ENCODE data around the gene RASEF.

DNA sequence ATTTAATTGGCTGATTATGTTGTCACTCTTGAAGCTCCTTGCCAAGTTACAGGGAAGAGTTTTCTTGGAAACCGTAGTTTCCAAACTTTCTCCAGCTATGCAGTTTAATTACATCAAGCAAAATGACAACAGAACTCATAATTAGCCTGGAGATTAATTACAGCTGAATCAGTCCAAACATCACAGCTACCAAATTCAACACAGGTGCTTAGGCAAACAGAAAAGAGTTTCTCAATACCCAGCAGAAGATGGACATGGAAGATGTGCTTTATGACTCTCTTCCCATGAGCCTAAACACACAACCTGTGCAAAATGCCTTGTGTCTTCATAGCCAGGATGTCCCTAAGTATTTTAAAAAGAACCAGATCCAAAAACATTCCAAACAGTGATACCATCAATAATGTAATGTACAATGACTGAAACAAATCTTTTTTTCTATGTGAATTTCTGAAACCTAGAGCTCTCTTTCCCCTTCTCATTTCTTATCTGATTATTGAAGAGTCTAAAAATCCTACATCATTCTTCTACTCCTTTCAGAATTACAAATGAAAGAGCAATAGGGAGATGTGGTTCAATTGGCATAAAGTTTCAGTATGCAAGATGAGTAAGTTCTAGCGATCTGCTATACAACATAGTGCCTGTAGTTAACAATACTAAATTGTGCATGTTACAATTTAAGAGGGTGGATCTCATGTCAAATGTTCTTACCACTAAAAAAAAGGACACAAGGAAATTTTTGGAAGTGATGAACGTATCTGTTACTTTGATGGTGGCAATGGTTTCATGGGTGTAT lies 124.3 kb downstream of the RASEF start:
- TF ChIP-seq, protein P1, sequence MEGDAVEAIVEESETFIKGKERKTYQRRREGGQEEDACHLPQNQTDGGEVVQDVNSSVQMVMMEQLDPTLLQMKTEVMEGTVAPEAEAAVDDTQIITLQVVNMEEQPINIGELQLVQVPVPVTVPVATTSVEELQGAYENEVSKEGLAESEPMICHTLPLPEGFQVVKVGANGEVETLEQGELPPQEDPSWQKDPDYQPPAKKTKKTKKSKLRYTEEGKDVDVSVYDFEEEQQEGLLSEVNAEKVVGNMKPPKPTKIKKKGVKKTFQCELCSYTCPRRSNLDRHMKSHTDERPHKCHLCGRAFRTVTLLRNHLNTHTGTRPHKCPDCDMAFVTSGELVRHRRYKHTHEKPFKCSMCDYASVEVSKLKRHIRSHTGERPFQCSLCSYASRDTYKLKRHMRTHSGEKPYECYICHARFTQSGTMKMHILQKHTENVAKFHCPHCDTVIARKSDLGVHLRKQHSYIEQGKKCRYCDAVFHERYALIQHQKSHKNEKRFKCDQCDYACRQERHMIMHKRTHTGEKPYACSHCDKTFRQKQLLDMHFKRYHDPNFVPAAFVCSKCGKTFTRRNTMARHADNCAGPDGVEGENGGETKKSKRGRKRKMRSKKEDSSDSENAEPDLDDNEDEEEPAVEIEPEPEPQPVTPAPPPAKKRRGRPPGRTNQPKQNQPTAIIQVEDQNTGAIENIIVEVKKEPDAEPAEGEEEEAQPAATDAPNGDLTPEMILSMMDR (IDR thresholded peaks at IDR 0.05; ENCODE audit: borderline replicate concordance, extremely low read depth, low read length, poor library complexity, severe bottlenecking) = no peak
- no peak for TF ChIP-seq EZH2 (IDR thresholded peaks at IDR 0.05; ENCODE audit: borderline replicate concordance, low read depth, low read length, severe bottlenecking)
